HG03064 (cell line): Measurements from ENCODE around the gene MNDA.
"Not testable (repeated sequence)": the region's sequence is repeated elsewhere in the genome, so short reads cannot be mapped to it uniquely, and the experiment has no call there.

Experiments
- ATAC-seq: cut with Tn5 transposase; IDR thresholded peaks from one replicate; pipeline ENCODE4 v1.9.1; 2021; ENCODE audit warnings: low read depth; ENCODE audit not compliant: unreplicated experiment

Gene MNDA

DNA sequence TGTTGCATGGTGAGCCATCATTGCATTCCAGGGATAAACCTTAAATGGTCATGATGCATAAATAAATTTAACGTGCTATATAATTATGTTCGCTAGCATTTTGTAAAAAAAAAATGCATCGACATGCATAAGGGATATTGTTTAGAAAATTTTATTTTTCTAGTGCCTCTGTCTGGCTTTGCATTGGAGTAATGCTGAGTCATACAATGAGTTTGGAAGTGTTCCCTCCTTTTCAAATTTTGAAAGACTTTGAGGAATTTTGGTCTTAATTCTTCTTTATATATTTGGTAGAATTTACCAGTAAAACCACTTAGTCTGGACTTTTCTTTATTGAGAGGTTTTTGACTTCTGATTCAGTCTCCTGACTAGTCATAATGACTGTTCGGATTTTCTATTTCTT, 4.9 kb downstream of the MNDA start:
- ATAC-seq, result no peak

DNA sequence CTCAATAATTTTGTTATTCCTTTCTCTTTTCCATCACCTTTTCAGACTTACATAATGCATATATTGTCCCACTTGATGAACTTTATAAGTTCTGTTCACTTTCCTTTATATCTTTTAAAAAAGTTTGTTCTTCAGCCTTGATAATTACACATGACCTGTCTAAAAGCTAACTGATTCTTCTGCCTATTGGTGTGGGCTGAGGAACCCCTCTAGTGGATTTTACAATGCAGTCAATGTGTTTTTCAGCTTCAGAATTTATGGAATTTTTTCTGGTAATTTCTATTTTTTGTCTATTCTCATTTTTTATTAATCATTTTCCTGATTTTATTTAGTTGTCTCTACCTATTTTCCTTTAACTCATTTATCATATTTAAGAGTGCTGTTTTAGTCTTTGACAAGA, 7.5 kb downstream of the MNDA start:
- no peak for ATAC-seq

DNA sequence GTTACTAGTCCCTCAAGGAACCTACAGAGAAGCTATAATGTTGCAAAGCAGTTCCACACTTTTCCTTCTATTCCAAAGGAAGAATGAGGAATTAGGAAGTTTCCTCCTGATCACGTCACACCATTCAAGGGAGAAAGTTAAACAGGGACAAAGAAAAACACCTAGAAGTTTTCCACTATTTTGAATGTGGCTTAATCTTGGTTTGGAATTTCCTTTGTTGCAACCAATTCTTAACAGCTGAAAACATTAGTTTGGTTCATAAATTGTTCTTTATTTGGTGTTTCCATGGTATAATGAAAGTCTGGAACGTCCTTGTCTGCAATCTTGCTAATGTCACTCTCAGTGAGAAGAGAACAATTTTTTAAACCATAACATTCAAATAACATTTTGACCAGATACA, 8.4 kb downstream of the MNDA start:
- ATAC-seq, result no peak

DNA sequence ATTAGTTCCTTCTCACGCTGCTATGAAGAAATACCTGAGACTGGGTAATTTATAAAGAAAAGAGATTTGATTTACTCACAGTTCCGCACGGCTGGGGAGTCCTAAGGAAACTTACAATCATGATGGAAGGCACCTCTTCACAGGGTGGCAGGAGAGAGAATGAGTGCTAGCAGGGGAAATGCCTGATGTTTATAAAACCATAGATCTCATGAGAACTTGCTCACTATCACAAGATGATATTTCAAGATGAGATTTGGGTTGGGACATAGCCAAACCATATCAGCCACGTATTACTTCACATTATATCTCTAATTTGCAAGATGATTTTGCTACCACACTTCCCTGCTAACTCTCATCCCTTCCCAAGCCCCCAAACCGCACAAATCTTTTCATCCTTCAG, 9.1 kb downstream of the MNDA start:
- ATAC-seq, result no peak

DNA sequence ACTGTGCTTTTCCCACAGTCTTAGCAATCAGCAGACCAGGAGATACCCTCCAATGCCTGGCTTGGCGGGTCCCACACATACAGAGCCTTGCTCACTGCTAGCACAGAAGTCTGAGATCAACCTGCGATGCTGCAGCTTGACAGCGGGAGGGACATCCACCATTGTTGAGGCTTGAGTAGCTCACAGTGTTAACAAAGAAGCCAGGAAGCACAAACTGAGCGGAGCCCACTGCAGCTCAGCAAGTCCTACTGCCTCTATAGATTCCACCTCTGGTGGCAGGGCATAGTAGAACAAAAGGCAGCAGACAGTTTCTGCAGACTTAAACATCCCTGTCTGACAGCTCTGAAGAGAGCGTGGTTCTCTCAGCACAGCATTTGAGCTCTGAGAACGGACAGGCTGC, 33.4 kb downstream of the MNDA start:
- ATAC-seq, result no peak

DNA sequence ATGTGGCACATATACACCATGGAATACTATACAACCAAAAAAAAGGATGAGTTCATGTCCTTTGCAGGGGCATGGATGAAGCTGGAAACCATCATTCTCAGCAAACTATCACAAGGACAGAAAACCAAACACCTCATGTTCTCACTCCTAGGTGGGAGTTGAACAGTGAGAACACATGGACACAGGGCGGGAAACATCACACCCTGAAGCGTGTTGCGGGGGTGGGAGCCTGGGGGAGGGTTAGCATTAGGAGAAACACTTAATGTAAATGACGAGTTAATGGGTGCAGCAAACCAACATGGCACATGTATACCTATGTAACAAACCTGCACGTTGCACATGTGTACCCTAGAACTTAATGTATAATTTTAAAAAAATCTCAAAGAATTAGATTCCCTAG, 39.3 kb downstream of the MNDA start:
- ATAC-seq, result not testable (repeated sequence)

DNA sequence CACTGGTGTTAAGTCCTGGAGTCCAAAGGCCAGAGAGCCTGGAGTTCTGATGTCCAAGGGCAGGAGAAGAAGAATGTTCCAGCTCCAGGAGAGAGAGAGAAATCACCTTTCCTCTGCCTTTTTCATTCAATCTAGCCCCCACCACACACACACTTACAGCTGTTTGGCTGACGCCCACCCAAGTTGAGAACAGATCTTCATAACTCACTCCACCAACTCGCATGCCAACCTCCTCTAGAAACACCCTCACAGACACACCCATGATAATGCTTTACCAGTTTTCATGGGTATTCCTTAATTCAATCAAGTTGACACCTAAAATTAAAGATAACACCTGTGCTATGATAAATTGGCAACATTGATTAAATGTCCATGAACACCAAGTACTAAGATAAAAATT, 42.0 kb downstream of the MNDA start:
- no peak for ATAC-seq

DNA sequence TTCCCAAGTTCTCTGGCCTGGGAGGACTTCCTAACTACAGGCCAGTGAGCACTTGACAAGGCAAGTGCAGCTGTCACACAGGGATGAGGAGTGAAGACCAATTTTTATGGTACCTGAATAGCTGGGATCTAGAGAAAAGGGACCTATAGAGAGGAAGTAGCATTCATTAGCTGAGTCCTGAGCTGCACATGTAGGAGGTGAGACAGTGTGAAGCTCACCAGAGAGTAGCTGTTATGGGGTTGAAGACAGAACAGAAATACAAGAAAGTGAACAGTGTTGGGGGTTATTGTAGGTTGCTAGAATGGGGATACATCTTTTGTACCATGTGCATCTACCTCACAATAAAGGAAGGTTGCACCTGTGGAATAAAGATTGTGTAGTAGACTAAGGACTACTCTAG, 62.5 kb downstream of the MNDA start:
- no peak for ATAC-seq

DNA sequence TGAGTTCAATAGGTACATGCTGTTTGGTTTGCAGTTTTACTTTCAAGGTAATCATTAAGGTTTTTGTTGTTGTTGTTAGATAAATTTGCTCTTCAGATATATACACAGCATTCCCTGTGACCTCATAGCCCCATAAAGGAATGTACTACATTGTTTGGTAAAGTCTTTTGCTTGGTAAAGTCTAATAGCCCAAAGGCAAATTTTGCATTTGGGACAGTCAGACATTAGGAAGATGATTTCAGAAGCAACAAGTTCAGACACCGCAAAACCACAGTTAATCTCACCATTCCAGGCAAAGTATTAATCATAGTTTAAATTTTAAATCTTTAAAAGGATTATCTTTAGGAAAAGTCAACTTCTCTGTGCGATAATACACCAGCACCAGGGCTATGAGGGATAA, 67.6 kb downstream of the MNDA start:
- no peak for ATAC-seq
